GM19395 (cell line): ENCODE measurements around the gene NECAB3.
"Not testable (repeated sequence)": the region's sequence is repeated elsewhere in the genome, so short reads cannot be mapped to it uniquely, and the experiment has no call there.

Experiments
- ATAC-seq: cut with Tn5 transposase; IDR thresholded peaks from one replicate; pipeline ENCODE4 v1.9.1; 2021; ENCODE audit warnings: mild to moderate bottlenecking, moderate library complexity; ENCODE audit not compliant: unreplicated experiment

NECAB3 gene

DNA sequence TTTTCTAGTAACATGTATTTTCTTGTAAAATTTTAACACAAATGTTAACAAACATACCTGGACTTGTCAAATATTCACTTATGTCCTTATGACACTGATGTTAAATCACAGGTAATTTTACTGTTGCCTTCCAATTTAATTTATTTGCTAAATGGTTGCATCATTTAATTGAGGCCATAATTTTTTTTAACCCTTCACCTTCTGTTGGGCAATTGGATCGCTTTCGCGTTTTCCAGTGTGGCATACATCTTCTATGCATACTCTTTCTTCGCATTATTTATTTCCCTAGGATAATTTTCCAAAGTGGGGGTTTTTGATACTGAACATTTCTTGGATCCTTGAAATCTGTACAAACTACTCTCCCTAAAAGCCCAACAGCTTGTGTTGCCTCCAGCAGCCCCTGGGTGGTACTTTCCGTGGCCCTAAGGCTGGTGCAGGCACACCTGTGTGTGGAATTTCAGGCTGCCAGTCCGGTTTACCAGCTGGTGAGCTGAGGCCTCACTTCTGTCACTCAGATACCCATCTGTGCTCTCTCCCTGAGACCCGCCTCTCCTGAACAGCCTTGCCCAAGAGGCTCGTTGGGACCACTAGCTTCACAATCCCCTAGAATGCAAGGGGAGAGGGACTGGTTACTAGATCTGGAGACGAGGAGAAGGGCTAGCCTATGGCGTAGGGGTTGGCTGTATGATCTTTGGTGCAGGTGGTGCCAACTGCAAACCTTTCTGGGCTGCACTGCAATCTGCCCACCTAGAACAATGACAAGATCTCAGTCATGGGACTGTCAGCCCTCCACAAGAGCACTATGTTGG lies 23.3 kb downstream of the NECAB3 start:
- ATAC-seq = no peak

DNA sequence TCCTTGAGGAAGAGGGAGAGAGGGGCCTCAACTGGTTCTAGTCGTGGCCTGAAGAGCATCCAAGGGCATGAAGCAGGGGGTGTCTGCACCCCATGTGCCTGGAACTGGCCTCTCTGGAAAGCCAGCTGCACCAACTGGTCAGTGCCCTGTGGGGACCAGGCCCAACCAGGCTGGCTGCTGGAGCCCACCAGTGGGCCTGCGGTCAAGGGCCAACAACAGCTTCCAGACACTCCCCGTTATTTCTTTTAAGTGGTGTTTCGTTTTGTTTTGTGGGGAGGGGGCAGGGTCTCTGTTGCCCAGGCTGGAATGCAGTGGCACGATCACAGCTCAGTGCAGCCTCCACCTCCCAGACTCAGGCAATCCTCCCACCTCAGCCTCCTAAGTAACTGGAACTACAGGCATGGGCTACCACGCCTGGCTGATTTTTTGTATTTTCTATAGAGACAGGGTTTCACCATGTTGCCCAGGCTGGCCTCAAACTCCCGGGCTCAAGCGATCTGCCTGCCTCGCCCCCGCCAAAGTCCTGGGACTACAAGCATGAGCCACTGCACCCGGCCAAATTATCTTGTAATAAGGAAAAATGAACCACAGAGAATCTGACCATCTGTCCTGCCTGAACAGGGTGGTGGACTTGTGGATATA lies 24.0 kb downstream of the NECAB3 start:
- no peak for ATAC-seq

DNA sequence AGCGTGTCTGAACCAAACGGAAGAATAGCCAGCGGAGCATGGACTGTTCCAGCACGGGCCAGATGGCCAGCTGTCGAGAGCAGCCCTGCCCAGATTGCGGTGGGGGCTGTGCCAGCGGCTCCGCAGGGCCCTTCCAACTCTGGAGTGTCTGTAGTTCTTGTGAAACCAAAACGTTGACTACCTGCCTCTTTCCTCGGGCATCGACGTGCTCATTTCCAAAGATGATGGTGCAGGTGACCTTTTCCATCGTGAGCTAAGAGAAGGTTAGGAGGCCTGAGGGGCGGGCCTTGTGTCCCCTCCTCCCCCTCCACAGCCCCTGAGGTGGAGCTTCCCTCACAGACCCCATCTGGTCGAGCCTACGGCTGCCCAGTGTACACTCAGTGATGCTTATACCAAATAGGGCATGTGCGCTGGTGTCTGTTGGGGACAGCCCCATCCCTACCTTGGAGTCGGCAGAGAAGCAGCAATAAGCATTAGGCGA lies 25.0 kb downstream of the NECAB3 start:
- ATAC-seq = no peak

DNA sequence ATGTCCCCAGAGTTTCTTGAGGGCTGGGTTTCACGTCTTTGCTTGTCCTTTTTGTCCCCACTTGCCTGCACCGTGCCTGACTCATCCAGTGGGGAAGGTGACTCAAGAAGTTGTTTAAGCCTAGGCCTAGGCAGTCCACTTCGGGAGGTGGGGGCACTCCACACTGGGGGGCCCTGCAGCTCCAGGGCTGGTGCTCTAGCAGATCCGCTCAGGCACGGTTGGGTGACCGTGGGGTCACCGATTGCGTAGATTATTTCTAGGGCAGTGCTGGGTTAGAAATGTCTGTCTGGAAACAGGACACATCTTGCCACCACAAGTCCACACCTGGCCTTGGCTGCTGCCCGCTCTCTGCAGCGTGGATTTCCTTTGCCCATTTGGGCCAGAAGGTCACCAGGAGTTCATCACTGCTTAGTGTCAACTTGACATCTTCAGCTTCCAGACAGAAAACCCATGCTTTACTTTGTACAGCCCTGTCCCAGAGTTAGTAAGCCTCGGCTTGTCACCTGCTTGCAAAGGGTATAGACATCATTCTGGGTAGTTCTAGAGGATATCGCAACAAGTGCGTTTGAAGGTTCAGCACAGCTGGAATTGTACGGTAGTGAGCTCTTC lies 25.7 kb downstream of the NECAB3 start:
- ATAC-seq = no peak

DNA sequence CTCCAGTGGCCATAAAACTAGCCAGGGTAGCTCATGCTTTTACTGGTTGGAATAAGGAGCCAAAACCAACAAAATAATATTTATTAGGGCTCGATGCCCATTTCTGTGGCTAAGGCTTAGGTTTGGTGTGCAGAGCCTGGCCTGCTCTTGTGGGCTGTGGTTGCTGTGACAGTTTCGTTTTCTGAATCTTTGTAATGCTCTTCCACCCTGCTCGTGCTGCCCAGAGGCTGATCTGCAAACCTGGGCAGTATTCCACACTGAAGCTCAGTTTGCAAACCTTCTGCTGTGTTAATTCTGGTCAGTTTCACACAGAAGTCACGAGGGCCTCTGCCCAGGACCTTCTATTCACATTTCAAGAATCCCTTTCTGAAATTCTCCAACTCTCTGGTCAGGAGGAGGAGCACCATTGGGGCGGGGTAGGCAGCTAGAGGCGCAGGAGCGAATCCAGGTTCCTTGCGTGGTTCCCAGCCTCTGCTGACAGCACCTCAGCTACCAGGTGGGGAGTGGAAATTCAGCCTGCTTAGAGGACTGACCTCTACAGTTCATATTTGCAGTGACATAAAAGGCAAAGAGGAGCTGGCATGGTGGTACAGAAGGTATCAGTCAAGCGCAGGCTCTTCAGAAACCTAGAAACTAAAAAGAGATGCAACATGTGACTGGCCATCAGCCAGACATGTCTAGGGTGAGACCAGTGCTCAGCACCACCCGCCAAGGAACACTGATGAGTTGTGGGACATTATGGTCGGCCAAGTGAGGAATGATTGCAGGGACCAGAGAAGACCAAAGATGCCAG lies 26.4 kb downstream of the NECAB3 start:
- peak; percentile 84 for ATAC-seq

DNA sequence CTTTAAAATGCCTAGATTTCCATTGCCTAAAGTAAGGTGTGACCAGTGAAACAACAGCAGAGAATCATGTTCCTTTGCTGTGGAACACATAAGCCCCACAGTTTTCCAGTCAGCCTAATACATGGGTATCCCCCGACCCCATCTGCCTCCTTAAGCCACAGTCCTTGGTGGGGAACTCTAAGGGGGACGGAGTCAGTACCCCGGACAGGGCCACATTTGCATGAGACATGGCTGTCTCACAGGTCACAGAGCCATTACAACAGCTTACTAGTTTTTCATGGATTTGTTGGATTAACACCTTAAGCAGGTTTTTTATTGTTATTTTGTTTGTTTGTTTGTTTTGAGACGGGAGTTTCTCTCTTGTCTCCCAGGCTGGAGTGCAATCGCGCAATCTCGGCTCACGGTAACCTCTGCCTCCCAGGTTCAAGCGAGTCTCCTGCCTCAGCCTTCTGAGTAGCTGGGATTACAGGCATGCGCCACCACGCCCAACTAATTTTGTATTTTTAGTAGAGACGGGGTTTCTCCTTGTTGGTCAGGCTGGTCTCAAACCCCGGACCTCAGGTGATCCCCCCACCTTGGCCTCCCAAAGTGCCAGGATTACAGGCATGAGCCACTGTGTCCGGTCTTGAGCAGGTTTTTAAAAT lies 27.1 kb downstream of the NECAB3 start:
- ATAC-seq = not testable (repeated sequence)

DNA sequence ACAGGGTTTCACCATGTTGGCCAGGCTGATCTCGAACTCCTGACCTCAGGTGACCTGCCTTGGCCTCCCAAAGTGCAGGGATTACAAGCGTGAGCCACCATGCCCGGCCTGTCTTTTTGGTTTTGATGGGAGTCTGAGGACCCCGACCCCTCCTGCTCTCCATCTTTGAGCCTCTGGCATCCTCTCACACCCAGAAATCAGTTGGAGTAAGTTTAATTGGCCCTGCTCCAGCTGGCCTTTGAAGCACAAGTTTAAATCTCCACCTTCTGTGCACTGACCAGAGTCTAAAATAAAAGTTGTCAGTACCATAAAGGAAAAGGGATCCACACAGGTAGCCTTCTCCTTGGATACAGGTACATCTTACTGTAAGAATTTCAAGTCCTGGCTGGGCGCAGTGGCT lies 28.0 kb downstream of the NECAB3 start:
- ATAC-seq = no peak

DNA sequence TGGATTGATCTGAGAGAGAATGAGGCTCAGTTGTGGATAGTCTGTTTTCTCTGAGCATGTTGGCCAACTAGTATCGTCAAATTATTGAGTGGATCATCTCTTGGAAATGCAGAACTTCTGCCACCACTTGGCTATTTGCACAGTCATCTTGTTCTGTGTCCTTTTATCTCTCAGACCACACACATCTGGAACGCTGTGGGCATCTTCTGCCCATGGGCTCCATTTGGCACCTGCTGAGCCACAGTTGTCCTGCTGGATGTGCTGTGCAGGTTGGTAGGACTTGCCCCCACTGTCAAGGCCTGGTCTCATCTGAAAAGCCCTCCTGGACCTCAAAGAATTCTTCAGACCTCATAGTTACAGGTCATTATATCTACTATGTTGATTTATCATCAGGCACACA lies 28.8 kb downstream of the NECAB3 start:
- ATAC-seq = no peak

DNA sequence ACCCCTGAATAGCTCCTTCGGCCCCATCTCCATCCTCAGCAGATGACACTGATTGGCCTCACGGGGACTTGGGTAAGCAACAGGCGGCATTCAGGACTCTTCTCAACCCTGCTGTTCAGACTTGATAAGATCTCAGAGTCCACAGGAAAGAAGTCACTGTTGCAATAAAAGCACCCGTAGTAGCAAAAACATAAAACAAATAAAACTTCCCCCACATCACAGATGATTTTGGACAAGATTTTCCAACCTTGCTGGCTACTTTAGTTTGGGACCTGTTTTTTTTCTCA lies 29.2 kb downstream of the NECAB3 start:
- ATAC-seq = no peak

DNA sequence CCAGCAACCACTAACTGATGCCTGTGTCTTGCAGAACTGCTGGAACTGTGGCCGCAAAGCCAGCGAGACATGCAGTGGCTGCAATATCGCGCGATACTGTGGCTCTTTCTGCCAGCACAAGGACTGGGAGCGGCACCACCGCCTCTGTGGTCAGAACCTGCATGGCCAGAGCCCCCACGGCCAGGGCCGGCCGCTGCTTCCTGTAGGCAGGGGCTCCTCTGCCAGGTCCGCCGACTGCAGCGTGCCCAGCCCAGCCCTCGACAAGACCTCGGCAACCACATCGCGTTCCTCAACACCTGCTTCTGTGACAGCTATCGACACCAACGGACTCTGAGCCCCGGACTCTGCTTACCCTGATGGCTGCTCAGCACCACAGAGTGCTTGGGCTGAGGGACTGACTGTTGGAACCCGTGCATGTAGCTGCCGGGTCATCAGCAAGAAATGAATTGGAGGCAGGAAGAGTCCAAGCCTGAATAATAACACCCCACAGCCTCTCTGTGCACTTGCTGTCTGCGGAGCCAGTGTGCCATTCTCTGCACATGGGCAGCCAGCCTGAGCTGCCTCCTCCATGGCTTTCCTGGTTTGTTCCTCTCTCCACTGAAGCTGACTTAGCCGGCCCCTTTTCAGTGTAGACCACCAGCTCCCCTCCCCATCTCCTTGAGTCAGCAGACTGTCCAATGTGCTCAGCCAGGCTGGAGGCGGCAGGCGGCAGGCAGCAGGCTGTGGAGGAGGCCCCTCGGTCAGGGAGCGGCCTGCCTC lies 29.7 kb downstream of the NECAB3 start:
- ATAC-seq = no peak

DNA sequence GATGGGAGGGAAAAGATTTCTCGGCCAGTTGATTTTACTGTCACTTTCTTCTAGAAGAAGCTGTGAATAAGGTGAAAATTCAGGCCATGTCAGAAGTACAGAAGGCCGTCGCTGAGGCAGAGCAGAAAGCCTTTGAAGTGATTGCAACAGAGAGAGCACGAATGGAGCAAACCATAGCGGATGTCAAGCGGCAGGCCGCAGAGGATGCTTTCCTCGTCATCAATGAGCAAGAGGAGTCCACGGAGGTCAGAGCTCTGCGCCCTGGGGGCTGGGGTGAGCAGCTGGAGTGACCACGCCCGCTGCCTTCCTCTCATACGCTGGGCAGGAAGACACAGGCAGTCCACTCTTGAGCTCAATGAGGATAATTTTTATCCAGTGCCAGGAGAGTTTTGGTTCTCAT lies 33.9 kb downstream of the NECAB3 start:
- ATAC-seq = no peak

DNA sequence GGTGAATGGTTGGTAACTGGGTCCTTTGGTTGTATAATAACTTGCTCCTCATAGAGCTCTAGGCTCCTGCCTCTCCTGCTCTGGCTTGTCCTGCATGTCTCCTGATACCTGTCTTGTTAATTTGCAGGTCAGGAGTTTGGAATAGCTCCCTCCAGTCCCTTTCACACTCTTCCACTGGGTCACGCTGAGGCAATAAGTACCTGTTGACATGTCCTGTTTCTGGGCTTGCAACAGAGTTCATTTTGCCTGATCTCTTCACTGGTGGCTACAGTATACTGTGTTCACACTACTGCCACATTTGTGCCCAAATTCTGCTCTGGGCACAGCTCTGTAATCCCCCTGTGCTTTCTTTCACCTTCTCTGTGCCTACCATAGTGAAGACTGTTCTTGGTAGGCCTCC lies 37.5 kb downstream of the NECAB3 start:
- no peak for ATAC-seq

DNA sequence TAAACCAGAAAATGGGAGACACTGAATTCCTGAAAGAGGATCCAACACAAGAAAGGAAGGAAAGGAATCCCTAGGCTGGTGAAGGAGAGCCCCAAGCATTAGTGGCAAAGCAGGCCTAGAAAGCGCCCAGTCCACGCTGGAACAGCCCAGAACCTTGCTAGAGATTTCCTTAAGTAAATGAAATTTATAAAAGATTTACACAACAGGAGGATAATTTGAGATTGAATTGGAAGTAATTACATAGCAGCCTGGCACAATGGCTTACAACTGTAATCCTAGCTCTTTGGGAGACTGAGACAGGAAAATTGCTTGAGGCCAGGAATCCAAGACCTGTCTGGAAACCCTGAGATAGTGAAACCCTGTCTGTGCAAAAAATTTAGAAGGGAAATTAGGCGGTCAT lies 38.9 kb downstream of the NECAB3 start:
- no peak for ATAC-seq

DNA sequence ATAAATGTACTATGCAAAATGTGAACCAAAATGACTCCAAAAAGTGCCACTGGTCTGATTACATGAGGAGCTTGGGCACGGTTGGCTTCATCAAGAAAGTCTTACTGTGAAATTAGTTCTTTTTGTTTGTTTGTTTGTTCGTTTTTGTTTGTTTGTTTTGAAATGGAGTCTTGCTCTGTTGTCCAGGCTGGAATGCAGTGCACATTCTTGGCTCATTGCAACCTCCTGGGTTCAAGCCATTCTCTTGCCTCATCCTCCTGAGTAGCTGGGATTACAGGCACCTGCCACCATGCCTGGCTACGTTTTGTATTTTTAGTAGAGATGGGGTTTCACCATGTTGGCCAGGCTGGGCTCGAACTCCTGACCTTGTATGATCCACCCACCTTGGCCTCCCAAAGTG lies 42.3 kb downstream of the NECAB3 start:
- not testable (repeated sequence) for ATAC-seq

DNA sequence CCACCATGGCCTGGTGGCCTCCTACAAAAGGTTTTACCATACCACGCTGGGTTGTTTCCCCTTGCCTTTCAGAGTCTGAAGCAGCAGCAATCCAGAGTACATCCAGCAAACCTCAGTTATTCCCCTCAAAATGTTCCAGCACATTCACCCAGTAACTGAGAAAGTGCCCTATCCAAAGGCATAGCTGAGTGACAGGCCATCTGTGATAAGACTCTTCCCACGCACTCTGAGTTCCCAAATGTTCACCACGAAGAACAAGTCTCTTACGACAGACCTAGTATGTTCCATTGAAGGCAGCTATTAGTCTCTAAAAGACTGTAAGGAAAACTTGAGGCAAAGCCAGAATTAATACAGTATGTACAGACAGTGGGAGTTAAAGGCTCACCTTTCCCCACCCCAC lies 43.7 kb downstream of the NECAB3 start:
- no peak for ATAC-seq

DNA sequence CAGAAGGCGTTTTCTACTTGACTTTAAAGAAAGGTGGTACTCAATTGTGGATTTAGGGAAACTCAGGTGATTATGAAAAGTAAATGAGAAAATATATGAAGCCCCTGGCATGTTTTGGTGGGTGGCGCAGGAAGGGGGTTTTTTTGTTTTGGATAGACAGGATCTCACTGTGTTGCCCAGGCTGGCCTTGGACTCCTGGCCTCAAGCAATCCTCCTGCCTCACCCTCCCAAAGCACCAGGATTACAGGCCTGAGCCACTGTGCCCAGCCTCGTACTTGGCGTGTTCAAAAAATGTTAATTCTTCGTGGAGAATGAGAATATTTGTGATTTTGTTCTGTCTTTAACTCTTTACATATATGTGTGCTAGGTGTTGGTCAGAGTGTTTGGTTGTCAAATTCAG lies 44.2 kb downstream of the NECAB3 start:
- no peak for ATAC-seq

DNA sequence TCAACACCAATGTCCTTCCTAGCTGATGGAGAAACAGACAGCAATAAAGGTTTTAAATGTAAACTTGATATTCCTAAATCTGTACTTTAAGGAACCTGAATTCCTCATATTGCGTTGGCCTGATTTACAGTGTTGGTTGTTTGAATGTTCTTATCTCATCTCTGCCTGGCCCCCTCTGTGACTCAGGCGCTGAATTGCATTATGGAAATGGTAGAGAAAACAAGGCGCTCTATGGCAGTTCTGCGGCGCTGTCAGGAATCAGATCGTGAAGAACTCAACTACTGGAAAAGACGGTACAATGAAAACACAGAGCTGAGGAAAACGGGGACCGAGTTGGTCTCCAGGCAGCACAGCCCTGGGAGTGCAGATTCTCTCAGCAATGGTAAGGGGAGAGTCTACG lies 44.7 kb downstream of the NECAB3 start:
- no peak for ATAC-seq

DNA sequence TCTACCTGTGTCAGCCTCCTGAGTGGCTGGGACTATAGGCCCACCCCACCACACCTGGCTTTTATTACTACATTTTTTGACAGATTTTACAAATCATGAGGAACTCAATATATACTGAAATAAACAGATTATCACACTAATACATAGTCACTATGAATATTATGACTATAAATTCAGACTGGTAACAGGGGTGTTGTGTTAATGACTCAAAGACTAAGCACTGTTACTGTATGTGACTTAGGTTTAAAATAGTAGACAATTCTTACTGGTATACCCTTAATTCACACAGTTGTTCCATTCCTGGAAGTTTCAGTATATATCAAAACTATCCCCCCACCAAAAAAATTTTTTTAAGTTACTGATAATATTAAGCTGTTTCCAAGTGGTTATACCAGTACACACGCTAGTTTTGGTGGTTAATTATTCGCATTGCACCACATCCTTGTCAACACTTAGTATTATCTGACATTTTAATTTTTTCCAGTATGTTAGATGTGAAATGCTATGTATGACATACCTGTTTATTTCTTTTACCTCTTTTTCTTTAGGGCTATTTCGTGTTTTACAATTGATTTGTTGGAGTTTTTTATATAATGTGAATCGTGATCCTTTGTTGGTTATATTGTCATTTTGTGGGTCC lies 46.5 kb downstream of the NECAB3 start:
- no peak for ATAC-seq

DNA sequence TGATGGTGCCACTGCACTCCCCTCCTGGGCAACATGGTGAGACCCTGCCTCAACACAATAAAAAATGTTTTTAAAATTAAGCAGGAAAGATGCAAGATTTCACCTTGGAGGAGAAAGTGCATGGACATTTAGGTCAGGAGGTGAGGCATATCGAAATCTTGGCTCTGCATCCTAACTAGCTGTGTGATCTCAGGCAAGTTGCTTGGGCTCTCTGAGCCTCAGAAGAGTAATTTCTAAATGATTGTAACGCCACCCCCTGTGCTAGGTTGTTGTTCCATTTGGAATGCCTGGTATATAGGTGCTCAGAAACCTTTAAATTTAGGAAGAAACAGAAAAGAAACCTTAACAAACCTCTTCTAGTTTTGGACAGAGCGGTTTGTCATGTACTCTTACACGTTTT lies 48.0 kb downstream of the NECAB3 start:
- no peak for ATAC-seq

DNA sequence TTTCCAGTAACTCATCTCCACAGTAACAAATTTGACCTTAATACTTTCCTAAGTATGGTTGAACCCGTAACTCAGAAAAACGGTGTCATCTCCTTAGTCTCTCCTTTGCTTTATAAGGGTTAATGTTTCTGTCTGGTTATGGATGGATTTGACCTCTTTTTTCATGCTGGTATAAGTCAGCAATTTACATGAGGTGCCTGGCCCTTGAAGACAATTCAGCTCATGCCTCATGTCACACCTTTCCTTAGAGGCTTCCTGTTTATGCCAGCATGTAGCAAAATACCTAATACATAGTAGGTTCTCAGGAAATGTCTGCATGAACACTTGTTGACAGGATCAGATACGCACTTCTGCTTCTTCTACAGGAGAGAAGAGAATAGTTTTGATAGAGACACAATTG lies 49.8 kb downstream of the NECAB3 start:
- no peak for ATAC-seq
